NCI-H2107 treated with DMSO at 0.1 percent for 48 hours (cell line): ENCODE data around the gene PTBP1.
"Not testable (repeated sequence)": the region's sequence is repeated elsewhere in the genome, so short reads cannot be mapped to it uniquely, and the experiment has no call there.

Experiments
- DNase-seq: peaks from one replicate; lab custom pipeline; 2025; ENCODE audit not compliant: unreplicated experiment; lab: John Stamatoyannopoulos, UW

Gene PTBP1

DNA sequence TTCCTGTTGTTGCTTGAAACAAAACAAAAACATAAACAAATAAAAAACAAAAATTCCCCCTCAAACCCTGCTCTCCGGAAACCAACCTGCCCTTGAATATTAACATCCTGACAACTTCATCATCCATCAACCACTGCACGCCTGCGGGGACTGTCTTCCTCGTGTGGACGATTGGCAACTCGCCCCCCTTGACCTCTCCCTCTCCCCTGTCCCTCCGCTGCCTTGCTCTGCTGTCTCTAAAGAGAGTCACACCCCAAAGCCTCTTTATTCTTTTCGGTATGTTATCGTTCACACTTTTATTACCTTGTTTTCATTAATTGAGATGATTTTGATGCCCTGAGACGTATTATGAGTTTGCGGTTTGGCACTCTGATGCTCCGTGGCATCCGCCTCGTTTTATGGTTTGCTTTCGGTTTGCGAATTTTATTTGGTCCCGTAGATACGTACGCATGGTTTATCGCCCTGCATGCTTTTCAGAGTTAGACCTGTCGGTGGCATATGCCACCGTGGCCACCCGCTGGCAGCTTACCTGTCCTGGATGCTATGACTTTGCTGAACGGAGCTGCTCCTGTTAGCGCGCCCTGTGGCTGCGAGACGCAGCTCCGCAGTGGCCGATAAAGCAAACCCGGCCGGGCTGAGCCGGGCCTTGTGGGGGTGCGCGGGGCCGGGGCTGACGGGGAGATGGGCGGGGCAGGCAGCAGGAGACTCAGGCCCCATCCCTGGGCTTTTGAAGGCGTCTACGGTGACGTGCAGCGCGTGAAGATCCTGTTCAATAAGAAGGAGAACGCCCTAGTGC is 10.6 kb downstream of the PTBP1 start:
- no peak for DNase-seq

DNA sequence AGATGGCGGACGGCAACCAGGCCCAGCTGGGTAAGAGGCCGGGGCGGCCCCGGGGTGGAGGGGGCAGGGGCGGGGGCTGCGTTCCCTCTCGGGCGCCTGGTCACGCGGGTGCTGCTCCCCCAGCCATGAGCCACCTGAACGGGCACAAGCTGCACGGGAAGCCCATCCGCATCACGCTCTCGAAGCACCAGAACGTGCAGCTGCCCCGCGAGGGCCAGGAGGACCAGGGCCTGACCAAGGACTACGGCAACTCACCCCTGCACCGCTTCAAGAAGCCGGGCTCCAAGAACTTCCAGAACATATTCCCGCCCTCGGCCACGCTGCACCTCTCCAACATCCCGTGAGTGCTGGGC is 11.1 kb downstream of the PTBP1 start:
- DNase-seq = no peak

DNA sequence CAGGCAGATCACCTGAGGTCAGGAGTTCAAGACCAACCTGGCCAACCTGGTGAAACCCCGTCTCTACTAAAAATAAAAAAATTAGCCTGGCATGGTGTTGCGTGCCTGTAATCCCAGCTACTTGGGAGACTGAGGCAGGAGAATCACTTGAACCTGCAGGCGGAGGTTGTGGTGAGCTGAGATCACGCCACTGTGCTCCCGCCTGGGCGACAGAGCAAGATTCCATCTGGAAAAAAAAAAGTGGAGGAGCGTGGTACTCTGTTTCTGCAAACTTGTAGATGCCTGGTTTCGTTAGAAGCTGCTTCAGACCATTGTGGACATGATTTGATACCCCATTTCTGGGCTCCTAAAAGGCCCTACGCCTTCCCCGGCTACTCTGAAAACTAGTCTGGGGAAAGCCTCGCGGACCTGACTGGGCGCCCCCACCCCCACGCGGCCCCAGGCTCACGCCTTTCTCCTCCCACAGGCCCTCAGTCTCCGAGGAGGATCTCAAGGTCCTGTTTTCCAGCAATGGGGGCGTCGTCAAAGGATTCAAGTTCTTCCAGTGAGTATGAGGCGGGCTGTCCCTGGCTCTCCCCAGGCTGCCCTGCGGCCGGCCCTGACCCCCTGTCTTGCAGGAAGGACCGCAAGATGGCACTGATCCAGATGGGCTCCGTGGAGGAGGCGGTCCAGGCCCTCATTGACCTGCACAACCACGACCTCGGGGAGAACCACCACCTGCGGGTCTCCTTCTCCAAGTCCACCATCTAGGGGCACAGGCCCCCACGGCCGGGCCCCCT is 13.0 kb downstream of the PTBP1 start:
- DNase-seq = no peak

DNA sequence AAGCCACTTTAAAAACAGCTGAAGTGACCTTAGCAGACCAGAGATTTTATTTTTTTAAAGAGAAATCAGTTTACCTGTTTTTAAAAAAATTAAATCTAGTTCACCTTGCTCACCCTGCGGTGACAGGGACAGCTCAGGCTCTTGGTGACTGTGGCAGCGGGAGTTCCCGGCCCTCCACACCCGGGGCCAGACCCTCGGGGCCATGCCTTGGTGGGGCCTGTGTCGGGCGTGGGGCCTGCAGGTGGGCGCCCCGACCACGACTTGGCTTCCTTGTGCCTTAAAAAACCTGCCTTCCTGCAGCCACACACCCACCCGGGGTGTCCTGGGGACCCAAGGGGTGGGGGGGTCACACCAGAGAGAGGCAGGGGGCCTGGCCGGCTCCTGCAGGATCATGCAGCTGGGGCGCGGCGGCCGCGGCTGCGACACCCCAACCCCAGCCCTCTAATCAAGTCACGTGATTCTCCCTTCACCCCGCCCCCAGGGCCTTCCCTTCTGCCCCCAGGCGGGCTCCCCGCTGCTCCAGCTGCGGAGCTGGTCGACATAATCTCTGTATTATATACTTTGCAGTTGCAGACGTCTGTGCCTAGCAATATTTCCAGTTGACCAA is 13.7 kb downstream of the PTBP1 start:
- DNase-seq = no peak

DNA sequence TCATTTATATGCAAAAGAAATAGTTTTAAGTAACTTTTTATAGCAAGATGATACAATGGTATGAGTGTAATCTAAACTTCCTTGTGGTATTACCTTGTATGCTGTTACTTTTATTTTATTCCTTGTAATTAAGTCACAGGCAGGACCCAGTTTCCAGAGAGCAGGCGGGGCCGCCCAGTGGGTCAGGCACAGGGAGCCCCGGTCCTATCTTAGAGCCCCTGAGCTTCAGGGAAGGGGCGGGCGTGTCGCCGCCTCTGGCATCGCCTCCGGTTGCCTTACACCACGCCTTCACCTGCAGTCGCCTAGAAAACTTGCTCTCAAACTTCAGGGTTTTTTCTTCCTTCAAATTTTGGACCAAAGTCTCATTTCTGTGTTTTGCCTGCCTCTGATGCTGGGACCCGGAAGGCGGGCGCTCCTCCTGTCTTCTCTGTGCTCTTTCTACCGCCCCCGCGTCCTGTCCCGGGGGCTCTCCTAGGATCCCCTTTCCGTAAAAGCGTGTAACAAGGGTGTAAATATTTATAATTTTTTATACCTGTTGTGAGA is 14.3 kb downstream of the PTBP1 start:
- no peak for DNase-seq

DNA sequence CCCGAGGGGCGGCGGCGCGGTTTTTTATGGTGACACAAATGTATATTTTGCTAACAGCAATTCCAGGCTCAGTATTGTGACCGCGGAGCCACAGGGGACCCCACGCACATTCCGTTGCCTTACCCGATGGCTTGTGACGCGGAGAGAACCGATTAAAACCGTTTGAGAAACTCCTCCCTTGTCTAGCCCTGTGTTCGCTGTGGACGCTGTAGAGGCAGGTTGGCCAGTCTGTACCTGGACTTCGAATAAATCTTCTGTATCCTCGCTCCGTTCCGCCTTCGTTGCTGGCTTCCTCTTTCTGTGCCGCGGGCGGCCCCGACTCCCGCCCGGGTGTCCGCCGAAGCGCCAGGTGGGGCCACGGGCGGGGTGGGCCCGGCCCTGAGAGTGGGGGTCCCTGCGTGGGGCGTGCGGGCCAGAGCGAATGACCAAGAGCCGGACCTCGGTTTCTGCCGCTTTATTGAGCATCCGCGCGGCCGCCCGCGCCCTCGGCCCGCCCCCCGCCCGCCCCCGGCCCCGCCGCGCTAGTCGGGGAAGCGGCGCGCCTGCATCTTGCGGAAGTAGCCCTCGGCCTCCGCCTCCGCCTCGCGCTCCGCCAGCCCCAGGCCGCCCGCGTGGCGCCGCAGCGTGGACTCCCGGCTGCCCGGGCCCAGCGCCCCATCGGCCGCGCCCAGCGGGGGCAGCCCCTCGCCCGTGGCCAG is 14.9 kb downstream of the PTBP1 start:
- DNase-seq = no peak

DNA sequence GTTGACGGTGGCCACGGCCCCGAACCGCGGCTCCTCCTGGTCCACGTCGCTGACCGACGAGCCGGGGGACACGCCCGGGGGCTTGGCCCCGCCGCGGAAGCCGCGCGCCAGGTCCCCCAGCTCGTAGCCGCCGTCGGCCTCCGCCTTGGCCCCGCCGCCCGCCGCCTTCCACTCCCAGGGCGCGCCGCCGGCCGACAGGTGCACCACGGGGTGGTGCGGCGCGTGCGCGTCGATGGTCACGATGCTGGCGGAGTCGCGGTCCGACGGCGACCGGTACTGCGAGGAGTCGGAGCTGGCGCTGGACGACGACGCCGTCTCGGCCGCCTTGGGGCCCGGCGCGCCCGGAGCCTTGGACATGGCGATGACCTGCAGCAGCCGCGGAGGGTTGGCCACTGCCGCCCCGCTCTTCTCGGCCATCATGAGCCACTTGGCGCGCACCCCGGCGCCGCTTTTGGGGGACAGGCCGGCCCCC is 15.5 kb downstream of the PTBP1 start:
- no peak for DNase-seq

DNA sequence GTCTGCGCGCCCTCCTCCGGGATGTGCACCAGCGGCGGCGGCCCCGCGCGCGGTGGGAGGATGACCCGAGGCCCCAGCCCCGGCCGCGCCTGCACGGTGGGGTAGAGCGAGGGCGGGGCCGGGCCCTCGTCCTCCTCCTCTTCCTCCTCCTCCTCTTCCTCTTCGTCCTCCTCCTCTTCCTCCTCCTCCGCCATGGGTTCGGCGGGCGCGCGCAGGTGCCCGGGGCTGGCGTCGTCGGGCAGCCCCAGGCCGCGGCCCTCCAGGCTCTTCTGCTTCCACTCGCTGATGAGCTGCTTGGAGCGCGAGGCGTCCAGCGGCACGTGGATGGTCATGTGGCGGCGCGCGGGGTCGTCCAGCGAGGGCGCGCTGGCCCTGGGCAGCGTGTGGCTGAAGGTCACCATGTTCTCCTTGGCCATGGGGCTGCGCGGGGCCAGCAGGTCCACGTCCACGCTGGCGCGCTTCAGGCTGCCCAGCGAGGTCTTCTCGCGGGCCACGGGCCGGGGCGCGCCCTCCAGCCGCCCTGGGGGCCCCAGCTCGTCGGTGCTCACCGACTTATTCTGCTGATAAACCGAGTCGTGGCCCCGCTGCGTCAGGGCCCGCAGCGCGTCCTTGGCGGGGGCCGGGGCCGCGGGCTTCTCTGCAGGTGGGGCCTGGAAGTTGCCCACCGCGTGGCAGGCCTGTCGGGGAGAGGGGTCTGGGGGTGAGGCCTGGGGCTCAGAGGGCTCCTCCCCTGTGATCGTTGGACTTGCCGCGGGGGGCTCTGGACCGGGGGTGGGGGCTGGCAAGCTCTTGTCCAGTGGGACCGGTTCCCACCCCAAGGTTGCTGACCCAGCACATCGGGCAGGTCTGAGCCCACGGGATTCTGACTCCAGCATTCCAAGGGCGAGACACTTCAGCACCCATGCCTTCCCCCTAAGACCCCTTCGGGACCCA is 16.2 kb downstream of the PTBP1 start:
- no peak for DNase-seq

DNA sequence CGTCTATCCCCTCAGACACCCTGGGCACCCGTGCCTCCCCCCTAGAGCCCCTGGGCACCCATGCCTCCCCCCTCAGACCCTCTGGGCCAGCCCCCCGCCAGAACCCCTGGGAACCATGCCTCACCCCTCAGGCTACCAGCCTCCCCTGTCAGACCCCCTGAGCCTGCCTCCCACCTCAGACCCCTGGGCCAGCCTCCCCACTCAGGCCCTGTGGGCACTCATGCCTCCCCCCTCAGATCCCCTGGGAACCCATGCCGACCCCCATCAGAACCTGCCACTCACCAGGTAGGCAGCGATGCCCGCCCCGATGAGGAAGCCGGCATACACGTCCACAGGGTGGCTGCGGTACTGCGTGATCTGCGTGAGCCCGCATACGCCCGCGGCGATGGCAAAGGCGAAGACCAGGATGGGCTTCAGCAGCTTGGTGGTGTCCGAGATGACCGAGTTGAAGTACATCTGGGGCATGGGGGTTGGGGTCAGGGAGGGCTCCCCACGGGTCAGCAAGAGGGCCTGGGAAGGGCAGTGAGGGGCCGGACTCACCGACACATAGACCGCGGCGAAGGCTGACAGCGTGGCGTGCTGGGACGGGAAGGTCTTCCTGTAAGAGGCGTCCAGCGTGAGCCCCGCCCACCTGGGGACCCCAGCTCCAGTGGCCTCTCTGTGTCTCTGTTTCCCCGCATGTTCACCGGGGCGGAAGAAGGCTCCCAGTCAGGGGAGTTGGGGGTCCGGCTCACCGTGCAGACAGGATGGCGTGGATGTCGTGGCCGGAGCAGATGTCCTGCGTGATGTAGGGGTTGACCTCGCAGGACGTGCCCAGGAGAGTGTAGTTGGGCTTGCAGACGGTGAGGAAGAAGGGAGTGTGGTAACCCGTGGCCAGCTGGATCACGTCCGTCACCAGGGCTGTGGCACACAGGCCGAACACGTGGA is 17.2 kb downstream of the PTBP1 start:
- no peak for DNase-seq

DNA sequence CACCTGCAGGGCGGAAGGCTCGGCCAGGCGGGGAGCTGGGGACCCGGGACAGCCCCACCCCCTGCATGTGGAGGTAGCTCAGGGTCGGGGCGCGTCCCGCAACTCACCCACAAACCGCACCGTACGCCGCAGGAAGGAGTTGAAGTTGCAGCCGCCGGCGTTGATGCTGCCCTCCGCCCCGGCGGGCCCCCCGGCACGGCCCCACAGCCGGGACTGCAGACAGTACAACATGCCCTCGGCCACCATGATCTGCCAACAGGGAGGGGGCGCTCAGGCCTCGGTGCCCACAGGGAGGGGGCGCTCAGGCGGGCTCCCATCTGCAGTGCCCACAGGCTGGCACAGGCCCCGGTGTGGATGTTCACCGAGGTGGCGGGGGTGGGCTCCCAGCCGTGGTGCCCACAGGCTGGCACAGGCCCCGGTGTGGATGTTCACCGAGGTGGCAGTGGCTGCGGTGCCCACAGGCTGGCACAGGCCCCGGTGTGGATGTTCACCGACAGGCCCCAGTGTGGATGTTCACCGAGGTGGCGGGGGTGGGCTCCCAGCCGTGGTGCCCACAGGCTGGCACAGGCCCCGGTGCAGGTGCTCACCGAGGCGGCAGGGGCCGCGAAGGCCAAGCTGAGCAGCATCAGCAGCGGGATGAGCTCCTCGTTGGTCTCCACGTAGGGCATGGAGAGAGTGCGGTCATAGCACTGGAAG is 18.0 kb downstream of the PTBP1 start:
- no peak for DNase-seq

DNA sequence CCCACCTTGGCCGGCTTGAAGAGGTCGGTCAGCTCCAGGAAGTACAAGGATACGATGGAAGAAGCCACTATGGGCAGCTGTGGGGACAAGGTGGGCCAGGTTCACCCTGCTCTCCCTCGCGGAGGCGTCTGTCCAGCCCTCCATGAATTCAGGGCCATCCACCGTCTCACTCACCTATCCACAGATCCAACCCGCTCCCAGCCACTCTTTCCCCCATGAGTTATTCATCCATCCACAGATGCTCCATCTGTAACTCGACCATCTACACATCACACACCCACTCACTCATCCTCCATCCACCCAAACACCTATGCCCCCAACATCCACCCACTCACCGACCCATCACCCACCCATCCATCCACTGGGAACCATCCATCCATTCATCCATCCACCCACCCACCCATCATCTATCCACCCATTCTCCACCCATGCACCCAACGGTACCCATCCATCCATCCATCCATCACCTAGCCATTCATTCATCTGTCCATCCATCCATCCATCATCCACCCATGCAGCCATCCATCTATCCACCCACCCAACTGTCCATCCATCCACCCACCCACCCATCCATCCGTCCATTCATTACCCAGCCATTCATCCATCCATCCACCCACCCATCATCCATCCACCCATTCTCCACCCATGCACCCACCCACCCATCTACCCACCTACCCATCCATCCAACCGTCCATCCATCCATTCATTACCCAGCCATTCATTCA is 18.7 kb downstream of the PTBP1 start:
- DNase-seq = no peak

DNA sequence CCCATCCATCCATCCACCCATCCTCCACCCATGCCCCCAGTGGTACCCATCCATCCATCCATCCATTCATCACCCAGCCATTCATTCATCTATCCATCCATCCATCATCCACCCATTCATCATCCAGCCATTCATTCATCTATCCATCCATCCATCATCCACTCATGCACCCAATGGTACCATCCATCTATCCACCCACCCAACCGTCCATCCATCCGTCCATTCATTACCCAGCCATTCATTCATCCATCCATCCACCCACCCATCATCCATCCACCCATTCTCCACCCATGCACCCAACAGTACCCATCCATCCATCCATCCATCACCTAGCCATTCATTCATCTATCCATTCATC is 19.2 kb downstream of the PTBP1 start:
- DNase-seq = no peak

DNA sequence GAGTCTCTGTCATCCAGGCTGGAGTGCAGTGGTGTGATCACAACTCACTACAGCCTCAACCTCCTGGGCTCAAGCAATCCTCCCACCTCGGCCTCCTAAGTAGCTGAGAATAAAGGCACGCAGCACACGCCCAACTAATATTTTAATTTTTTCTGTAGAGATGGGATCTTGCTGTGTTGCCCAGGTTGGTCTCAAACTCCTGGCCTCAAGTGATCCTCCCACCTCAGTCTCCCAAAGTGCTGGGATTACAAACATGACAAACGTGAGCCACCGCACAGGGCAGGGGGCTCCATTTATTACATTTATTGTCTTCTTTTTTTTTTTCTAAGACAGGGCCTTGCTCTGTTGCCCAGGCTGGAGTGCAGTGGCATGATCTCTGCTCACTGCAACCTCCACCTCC is 23.0 kb downstream of the PTBP1 start:
- DNase-seq = not testable (repeated sequence)

DNA sequence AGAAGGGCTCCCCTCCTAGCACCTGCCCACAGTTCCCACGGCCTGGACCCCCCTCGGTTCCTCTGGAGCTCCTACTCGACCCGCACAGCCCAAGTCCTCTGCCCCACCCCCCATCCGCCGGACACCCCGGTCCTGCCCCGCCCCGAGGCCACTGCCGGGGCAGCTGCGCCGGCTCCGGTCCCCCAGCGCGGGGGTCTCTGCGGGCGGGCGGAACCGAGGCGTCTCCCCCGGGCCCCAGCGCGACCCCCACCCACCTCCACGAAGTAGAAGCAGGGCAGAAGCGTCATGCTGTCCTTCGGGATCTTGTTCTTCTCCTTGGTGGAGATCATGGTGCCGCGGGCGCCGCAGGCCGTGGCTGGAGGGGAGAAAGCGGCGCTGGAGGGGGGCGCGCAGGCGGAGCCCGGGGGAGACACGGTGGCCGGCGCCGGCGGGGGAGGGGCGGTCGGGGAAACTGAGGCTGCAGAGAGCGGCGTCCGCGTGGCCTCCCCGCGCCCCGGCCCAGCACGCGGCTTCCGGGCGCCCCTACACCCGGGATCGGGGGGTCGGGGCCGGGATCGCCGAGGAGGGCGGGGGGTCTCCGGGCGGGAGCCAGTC is 24.1 kb downstream of the PTBP1 start:
- DNase-seq = no peak

DNA sequence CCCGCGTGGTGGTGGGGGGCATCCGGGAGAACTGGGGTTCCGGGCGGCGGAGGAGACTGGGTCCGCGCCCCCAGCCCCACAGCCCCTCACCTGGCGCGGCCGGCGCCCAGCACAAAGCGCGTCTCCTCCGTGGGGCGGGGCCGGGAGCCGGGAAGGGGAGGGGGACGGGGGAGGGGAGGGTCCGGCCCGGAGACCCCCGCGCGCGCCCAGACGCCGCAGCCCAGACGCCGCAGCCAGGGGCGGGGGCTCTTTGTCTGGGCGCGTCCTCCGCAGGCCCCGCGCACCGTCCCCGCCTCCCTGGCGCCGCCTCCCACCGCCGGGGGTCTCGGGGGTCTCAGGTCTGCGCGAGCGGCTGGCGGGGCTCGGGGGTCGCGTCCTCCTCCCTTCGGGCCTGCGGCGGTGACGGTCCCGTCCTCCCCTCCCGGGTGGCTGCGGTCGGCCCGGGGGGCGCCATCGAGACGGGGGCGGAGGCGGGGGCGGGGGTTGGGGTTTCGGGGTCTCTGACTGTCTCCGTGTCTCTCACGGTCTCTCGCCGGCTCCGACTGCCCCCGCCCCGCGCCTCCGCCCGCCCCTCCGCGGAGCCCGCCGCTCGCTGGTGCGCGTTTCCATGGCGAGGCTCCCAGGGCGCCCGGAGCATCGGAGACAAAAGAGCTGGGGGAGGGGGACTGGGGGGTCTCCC is 24.7 kb downstream of the PTBP1 start, which contains the start of gene PLPPR3:
PLPPR3 (minus strand) TSS at position 131 of the 679 bp plus-strand sequence. CDS start 396 bp downstream, outside the sequence.
- DNase-seq = no peak

DNA sequence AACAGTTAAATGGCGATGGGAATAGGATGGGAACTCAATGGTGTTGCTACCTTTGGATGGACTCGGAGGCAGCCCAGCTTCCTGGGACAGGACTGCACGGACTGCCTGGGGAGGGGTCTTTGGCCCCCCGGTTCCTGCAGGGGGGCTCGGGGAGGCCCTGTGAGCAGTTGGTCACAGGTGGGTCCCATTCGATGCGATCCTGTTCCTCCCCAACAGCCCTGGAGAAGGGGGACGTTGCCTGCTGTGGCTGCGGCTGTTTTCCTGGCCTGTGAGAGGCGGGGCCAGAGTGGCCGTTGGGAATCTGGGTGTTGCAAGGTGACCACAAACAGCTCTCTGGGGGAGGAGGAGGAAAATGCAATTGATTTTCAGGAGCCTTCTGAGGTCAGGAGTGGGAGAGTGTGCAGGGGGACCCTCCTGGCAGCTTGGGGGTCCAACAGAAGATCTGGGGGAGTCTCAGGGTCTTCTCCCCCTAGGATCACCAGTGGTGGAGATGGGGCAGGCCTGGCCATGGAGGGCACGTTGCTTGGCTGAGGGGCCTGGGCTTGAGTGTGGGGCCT is 26.4 kb downstream of the PTBP1 start:
- peak; percentile 10 for DNase-seq
